A673 (cell line): ENCODE data around the gene EFHC2. TPM values are rescaled to one million over a fixed set of nuclear protein-coding genes. Genes with fewer than 3 reads are reported as not detected.

Experiments
- BruUV-seq: library from RNA; stranded (reverse); fragments of 400-500 nt; replicated peaks from 2 replicates; lab custom pipeline; 2021; lab: Mats Ljungman, UMichigan
- CTCF ChIA-PET: fragments of 300-600 bp; sonication (Branson Sonifier 250); formaldehyde crosslinking; loops from one replicate; lab custom pipeline; 2022; ENCODE audit warnings: antibody characterized with exemption; lab: Charles Lee
- POLR2A ChIA-PET: fragments of 300-600 bp; sonication (Branson Sonifier 250); formaldehyde crosslinking; loops from one replicate; lab custom pipeline; 2022; ENCODE audit warnings: antibody characterized with exemption; ENCODE audit not compliant: low non-redundant PET; lab: Charles Lee
- DNase-seq: peaks from one replicate; pipeline ENCODE4 v3.0.0-alpha.2; 2015; ENCODE audit warnings: low spot score
- H3K27ac ChIP-seq: fragments of 200-600 bp; sonication (generic); 2 replicates; pipeline ENCODE4 v1.5.1; 2016; ENCODE audit warnings: mixed run types, low read depth, mild to moderate bottlenecking, mixed read lengths, antibody characterized with exemption, low read length; ENCODE audit not compliant: poor library complexity, severe bottlenecking
- H3K27me3 ChIP-seq: fragments of 200-600 bp; sonication (generic); replicated peaks from 2 replicates; pipeline ENCODE4 v1.6.1; 2017; ENCODE audit warnings: mixed run types, low read depth, mild to moderate bottlenecking, mixed read lengths, antibody characterized with exemption, low read length; ENCODE audit not compliant: insufficient read depth, poor library complexity
- H3K36me3 ChIP-seq: fragments of 200-600 bp; sonication (generic); 2 replicates; pipeline ENCODE4 v1.6.1; 2016; ENCODE audit warnings: mixed run types, mild to moderate bottlenecking, mixed read lengths, antibody characterized with exemption, low read length; ENCODE audit not compliant: insufficient read depth, poor library complexity, severe bottlenecking
- H3K4me1 ChIP-seq: fragments of 200-600 bp; sonication (generic); 2 replicates; pipeline ENCODE4 v1.6.1; 2017; ENCODE audit warnings: mixed run types, mild to moderate bottlenecking, mixed read lengths, antibody characterized with exemption, low read length; ENCODE audit not compliant: insufficient read depth, poor library complexity, severe bottlenecking
- H3K4me3 ChIP-seq: fragments of 200-600 bp; sonication (generic); 2 replicates; pipeline ENCODE4 v1.5.1; 2016; ENCODE audit warnings: low read depth, mixed run types, mild to moderate bottlenecking, mixed read lengths, low read length; ENCODE audit not compliant: poor library complexity, severe bottlenecking
- H3K9me3 ChIP-seq: fragments of 200-600 bp; sonication (generic); 2 replicates; pipeline ENCODE4 v1.6.1; 2016; ENCODE audit warnings: mixed run types, low read depth, mild to moderate bottlenecking, mixed read lengths, antibody characterized with exemption, low read length; ENCODE audit not compliant: poor library complexity, severe bottlenecking
- CTCF ChIP-seq: fragments of 300-800, 200-600 bp; sonication (generic); conservative IDR thresholded peaks from 2 replicates; pipeline ENCODE4 v1.5.1; 2017; ENCODE audit warnings: low read depth, mild to moderate bottlenecking, antibody characterized with exemption, low read length, moderate library complexity, mixed read lengths
- EZH2 ChIP-seq: fragments of 200-600 bp; sonication (generic); IDR thresholded peaks from 2 replicates; pipeline ENCODE4 v1.6.1; 2017; ENCODE audit warnings: borderline replicate concordance, low read depth, mild to moderate bottlenecking, mixed read lengths, antibody characterized with exemption, low read length; ENCODE audit not compliant: poor library complexity, severe bottlenecking
- intact Hi-C: fragments of 100-400 bp; cut with micrococcal nuclease; formaldehyde crosslinking; loops from one replicate; pipeline ENCODE4 v1.10.0; 2022; ENCODE audit not compliant: unreplicated experiment
- total RNA-seq: library from RNA; stranded (reverse); gene quantifications from 2 replicates; pipeline ENCODE4 v1.2.3, GENCODE V29; 2021

The EFHC2 gene
- total RNA-seq, 1 experiment from 2014 or later = 0.11 TPM

DNA sequence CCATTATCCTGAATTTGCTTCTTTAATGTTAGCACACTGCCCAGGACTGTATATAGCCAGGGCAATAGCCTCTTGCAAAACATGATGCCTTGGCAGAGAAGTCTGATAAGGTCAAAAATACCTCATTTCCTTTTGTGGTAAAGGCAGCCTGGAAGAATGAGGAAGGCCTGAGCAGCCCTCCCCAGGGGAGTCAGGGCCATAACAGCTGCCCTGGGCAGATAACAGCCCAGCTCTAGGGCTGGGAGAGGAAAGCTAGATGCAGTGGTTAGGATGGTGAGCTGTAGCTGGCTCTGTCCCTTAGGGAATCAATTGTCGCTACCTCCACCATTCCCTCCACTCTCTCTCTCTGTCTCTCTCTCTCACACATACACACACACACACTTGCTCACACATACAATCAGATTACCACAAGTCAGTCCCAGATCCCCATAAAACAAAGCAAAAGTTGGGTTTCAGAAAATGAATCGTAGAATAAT, 29.2 kb downstream of the EFHC2 start:
- Histone ChIP-seq H3K27ac (no peak overlapping the region), H3K9me3 (no peaks in the 10 kb centered on the region), H3K4me3 (no peak overlapping the region), H3K4me1 (no peaks in the 10 kb centered on the region), H3K27me3 (no peaks in the 10 kb centered on the region), H3K36me3 (no peaks in the 10 kb centered on the region)
- POLR2A ChIA-PET = no interaction called here
- no peak for DNase-seq
- TF ChIP-seq EZH2 = no peak
- TF ChIP-seq CTCF = no peak
- BruUV-seq = no TSS peak
- intact Hi-C loops = no loop called here
- CTCF ChIA-PET = no interaction called here

DNA sequence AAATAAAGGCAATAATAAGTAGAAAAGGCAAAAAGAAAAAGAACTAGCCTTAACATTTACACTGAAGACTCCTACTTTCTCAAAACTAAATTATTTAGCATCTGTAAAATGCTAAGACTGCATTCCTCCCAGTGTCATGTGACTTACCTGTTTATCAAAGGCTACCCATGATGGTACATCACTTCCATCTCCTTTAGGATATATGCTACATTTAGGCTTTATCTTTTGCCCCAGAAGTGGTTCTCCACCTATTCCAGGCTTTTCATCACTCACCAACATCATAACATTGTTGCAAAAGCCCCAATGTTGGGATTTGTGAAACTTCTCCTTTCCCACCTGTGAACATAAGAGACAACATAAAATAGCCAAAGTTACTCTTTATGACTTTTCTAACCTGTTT, 31.1 kb downstream of the EFHC2 start:
- Histone ChIP-seq H3K27me3 (no peaks in the 10 kb centered on the region), H3K4me3 (no peak overlapping the region), H3K9me3 (no peaks in the 10 kb centered on the region), H3K4me1 (no peaks in the 10 kb centered on the region), H3K36me3 (no peaks in the 10 kb centered on the region), H3K27ac (no peak overlapping the region)
- DNase-seq = no peak
- intact Hi-C loops = no loop called here
- POLR2A ChIA-PET = no interaction called here
- BruUV-seq = no TSS peak
- no peak for TF ChIP-seq CTCF
- CTCF ChIA-PET = no interaction called here

DNA sequence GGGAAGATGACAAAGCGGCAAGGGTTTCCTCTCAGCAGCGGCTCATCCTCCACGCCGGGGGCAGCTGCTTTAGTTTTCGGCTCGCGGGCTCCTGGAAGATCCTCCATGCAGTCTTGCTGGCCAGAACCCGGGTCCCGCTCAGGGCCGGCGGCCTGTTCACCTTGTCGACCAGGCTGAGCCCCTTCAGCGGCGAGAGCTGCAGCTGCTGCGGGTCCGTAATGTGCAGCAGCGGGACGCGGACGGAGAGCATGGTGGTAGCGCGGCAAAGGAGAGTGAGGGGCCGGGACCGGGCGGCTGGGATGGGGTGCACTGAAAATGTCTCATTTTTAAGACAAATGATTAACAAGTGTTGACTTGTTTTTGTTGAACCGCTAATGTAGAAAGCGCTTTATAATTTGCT, 33.2 kb downstream of the EFHC2 start:
- no TSS peak for BruUV-seq
- H3K36me3 ChIP-seq = no peaks in the 10 kb centered on the region
- peaks cover 6% of the 10 kb centered on the region for H3K4me1 ChIP-seq
- H3K27ac ChIP-seq = no peak overlapping the region
- H3K4me3 ChIP-seq = no peak overlapping the region
- no peaks in the 10 kb centered on the region for H3K27me3 ChIP-seq
- CTCF ChIA-PET = no interaction called here
- intact Hi-C loops = no loop called here
- no peak for TF ChIP-seq EZH2
- TF ChIP-seq CTCF = no peak
- POLR2A ChIA-PET = no interaction called here
- DNase-seq = no peak
- no peaks in the 10 kb centered on the region for H3K9me3 ChIP-seq
